ENCODE measurements around the gene CEACAM7. TPM values are rescaled to one million over a fixed set of nuclear protein-coding genes. Genes with fewer than 3 reads are reported as not detected.

The CEACAM7 gene
- total RNA-seq, 1 donor from 2014 or later: not detected

DNA sequence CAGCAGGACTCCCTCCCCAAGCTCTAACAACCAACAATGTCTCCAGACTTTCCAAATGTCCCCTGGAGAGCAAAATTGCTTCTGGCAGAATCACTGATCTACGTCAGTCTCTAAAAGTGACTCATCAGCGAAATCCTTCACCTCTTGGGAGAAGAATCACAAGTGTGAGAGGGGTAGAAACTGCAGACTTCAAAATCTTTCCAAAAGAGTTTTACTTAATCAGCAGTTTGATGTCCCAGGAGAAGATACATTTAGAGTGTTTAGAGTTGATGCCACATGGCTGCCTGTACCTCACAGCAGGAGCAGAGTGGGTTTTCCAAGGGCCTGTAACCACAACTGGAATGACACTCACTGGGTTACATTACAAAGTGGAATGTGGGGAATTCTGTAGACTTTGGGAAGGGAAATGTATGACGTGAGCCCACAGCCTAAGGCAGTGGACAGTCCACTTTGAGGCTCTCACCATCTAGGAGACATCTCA, 14.1 kb upstream of the CEACAM7 start:
- H3K4me1 ChIP-seq (ENCODE audit: insufficient read depth, low read length): peaks cover 4% of the 10 kb centered on the region
- Mint-ChIP-seq H3K27ac (ENCODE audit: unreplicated experiment) (peak overlapping the region; percentile 62), H3K4me3 (ENCODE audit: unreplicated experiment) (no peak overlapping the region), H3K4me1 (ENCODE audit: low read depth, unreplicated experiment) (peaks cover 11% of the 10 kb centered on the region), H3K36me3 (ENCODE audit: low read depth, unreplicated experiment) (no peaks in the 10 kb centered on the region), H3K9me3 (ENCODE audit: unreplicated experiment) (peaks cover 1% of the 10 kb centered on the region), H3K27me3 (ENCODE audit: low read depth, unreplicated experiment) (peaks cover 57% of the 10 kb centered on the region)
- H3K9me3 ChIP-seq (ENCODE audit: insufficient read depth, low read depth, low read length): no peaks in the 10 kb centered on the region
- no peak overlapping the region for H3K9ac ChIP-seq (ENCODE audit: low read length)
- no peaks in the 10 kb centered on the region for H3K27me3 ChIP-seq (ENCODE audit: insufficient read depth, low read length)
- H3K4me3 ChIP-seq (ENCODE audit: insufficient read depth, low read depth, low read length): no peak overlapping the region
- no peaks in the 10 kb centered on the region for H4K20me1 ChIP-seq (ENCODE audit: insufficient read depth, low read length)
- no peak for TF ChIP-seq EZH2 (IDR thresholded peaks at IDR 0.05; ENCODE audit: insufficient read depth, low read length)
- TF ChIP-seq, protein P1, sequence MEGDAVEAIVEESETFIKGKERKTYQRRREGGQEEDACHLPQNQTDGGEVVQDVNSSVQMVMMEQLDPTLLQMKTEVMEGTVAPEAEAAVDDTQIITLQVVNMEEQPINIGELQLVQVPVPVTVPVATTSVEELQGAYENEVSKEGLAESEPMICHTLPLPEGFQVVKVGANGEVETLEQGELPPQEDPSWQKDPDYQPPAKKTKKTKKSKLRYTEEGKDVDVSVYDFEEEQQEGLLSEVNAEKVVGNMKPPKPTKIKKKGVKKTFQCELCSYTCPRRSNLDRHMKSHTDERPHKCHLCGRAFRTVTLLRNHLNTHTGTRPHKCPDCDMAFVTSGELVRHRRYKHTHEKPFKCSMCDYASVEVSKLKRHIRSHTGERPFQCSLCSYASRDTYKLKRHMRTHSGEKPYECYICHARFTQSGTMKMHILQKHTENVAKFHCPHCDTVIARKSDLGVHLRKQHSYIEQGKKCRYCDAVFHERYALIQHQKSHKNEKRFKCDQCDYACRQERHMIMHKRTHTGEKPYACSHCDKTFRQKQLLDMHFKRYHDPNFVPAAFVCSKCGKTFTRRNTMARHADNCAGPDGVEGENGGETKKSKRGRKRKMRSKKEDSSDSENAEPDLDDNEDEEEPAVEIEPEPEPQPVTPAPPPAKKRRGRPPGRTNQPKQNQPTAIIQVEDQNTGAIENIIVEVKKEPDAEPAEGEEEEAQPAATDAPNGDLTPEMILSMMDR (IDR thresholded peaks at IDR 0.05; ENCODE audit: insufficient read depth, low read depth, low read length): no peak
- no peak overlapping the region for H3K4me2 ChIP-seq (ENCODE audit: low read length)
- H3K36me3 ChIP-seq (ENCODE audit: insufficient read depth, low read length): no peaks in the 10 kb centered on the region
- no peak overlapping the region for H2AFZ ChIP-seq (ENCODE audit: low read depth, low read length)
- DNase-seq (ENCODE audit: low read depth) (peak; percentile 20), FAIRE-seq (no peak)
- H3K79me2 ChIP-seq (ENCODE audit: insufficient read depth, low read length): no peaks in the 10 kb centered on the region
- H3K27ac ChIP-seq (ENCODE audit: low read depth, low read length): no peak overlapping the region

GRCh38 chr19:41701401-41702075, 13.5 kb upstream of the CEACAM7 start:
- H3K9me3 ChIP-seq (ENCODE audit: insufficient read depth, low read depth, low read length): no peaks in the 10 kb centered on the region
- TF ChIP-seq EZH2 (IDR thresholded peaks at IDR 0.05; ENCODE audit: insufficient read depth, low read length): no peak
- no peak overlapping the region for H3K4me2 ChIP-seq (ENCODE audit: low read length)
- no peaks in the 10 kb centered on the region for H4K20me1 ChIP-seq (ENCODE audit: insufficient read depth, low read length)
- H3K36me3 ChIP-seq (ENCODE audit: insufficient read depth, low read length): no peaks in the 10 kb centered on the region
- H3K27me3 ChIP-seq (ENCODE audit: insufficient read depth, low read length): no peaks in the 10 kb centered on the region
- Mint-ChIP-seq H3K36me3 (ENCODE audit: low read depth, unreplicated experiment) (no peaks in the 10 kb centered on the region), H3K4me3 (ENCODE audit: unreplicated experiment) (no peak overlapping the region), H3K9me3 (ENCODE audit: unreplicated experiment) (peaks cover 1% of the 10 kb centered on the region), H3K27me3 (ENCODE audit: low read depth, unreplicated experiment) (peaks cover 55% of the 10 kb centered on the region), H3K4me1 (ENCODE audit: low read depth, unreplicated experiment) (peaks cover 11% of the 10 kb centered on the region), H3K27ac (ENCODE audit: unreplicated experiment) (no peak overlapping the region)
- FAIRE-seq: no peak
- H3K4me3 ChIP-seq (ENCODE audit: insufficient read depth, low read depth, low read length): no peak overlapping the region
- H3K4me1 ChIP-seq (ENCODE audit: insufficient read depth, low read length): peaks cover 4% of the 10 kb centered on the region
- H3K27ac ChIP-seq (ENCODE audit: low read depth, low read length): no peak overlapping the region
- H3K79me2 ChIP-seq (ENCODE audit: insufficient read depth, low read length): no peaks in the 10 kb centered on the region
- no peak overlapping the region for H2AFZ ChIP-seq (ENCODE audit: low read depth, low read length)
- no peak for DNase-seq (ENCODE audit: low read depth)
- no peak overlapping the region for H3K9ac ChIP-seq (ENCODE audit: low read length)

DNA sequence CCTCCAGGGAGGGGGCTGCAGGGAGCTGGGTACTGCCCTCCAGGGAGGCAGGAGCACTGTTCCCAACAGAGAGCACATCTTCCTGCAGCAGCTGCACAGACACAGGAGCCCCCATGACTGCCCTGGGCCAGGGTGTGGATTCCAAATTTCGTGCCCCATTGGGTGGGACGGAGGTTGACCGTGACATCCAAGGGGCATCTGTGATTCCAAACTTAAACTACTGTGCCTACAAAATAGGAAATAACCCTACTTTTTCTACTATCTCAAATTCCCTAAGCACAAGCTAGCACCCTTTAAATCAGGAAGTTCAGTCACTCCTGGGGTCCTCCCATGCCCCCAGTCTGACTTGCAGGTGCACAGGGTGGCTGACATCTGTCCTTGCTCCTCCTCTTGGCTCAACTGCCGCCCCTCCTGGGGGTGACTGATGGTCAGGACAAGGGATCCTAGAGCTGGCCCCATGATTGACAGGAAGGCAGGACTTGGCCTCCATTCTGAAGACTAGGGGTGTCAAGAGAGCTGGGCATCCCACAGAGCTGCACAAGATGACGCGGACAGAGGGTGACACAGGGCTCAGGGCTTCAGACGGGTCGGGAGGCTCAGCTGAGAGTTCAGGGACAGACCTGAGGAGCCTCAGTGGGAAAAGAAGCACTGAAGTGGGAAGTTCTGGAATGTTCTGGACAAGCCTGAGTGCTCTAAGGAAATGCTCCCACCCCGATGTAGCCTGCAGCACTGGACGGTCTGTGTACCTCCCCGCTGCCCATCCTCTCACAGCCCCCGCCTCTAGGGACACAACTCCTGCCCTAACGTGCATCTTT, 12.5 kb upstream of the CEACAM7 start:
- H3K4me1 Mint-ChIP-seq (ENCODE audit: low read depth, unreplicated experiment): peaks cover 11% of the 10 kb centered on the region
- no peak overlapping the region for H3K4me2 ChIP-seq (ENCODE audit: low read length)
- H3K9ac ChIP-seq (ENCODE audit: low read length): no peak overlapping the region
- no peaks in the 10 kb centered on the region for H3K9me3 ChIP-seq (ENCODE audit: insufficient read depth, low read depth, low read length)
- no peaks in the 10 kb centered on the region for H3K36me3 Mint-ChIP-seq (ENCODE audit: low read depth, unreplicated experiment)
- H3K27me3 ChIP-seq (ENCODE audit: insufficient read depth, low read length): no peaks in the 10 kb centered on the region
- no peaks in the 10 kb centered on the region for H3K79me2 ChIP-seq (ENCODE audit: insufficient read depth, low read length)
- DNase-seq (ENCODE audit: low read depth) (no peak), FAIRE-seq (no peak)
- no peaks in the 10 kb centered on the region for H4K20me1 ChIP-seq (ENCODE audit: insufficient read depth, low read length)
- H3K27ac Mint-ChIP-seq (ENCODE audit: unreplicated experiment): peak overlapping the region; percentile 62
- no peak overlapping the region for H3K4me3 Mint-ChIP-seq (ENCODE audit: unreplicated experiment)
- H3K36me3 ChIP-seq (ENCODE audit: insufficient read depth, low read length): no peaks in the 10 kb centered on the region
- H3K4me3 ChIP-seq (ENCODE audit: insufficient read depth, low read depth, low read length): no peak overlapping the region
- H2AFZ ChIP-seq (ENCODE audit: low read depth, low read length): no peak overlapping the region
- no peak overlapping the region for H3K27ac ChIP-seq (ENCODE audit: low read depth, low read length)
- H3K27me3 Mint-ChIP-seq (ENCODE audit: low read depth, unreplicated experiment): peaks cover 53% of the 10 kb centered on the region
- peaks cover 1% of the 10 kb centered on the region for H3K9me3 Mint-ChIP-seq (ENCODE audit: unreplicated experiment)
- TF ChIP-seq EZH2 (IDR thresholded peaks at IDR 0.05; ENCODE audit: insufficient read depth, low read length): no peak
- TF ChIP-seq, protein P1 (IDR thresholded peaks at IDR 0.05; ENCODE audit: insufficient read depth, low read depth, low read length): no peak
- H3K4me1 ChIP-seq (ENCODE audit: insufficient read depth, low read length): peaks cover 4% of the 10 kb centered on the region
